ENCODE data around the gene FGFR2. TPM values are rescaled to one million over a fixed set of nuclear protein-coding genes. Genes with fewer than 3 reads are reported as not detected.

The FGFR2 gene
- total RNA-seq, 4 donors from 2014 or later = 41.6 to 79.3 (median 60.5) TPM

DNA sequence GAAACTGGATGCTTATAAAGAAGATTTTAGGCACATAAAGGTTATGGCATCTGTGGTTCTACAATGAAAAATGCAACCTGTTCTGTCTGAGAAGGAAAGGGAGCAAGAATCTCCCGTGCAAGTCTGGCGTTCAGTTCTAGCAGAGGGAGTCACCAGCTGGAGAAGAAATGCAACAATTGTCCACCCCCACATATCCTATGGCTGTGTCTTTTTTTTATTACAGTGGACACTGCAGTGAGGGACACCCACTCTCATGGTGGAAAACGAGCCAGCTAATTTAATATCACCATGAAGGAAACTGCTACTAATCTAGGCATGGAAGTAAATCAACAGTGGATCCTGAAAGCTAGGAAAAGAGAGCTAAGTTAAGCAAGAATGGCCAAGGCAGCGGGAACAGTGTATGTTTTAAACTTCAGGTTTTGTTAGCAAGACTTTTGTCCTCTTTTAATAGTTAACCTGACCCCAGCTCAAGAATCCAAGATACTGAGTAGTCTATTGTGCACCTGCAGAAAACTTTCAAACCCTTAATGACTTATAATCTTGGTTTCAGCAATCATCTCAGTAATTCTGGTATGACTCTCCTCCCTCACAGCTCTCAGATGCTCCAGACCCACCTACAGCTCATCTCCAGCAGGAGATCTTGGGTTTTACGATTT is 149.3 kb downstream of the FGFR2 start:
- no peak overlapping the region for H3K4me3 ChIP-seq
- H3K9me3 ChIP-seq = no peaks in the 10 kb centered on the region
- no peak overlapping the region for H3K27ac ChIP-seq
- H3K4me1 ChIP-seq = no peaks in the 10 kb centered on the region
- TF ChIP-seq POLR2AphosphoS5 (IDR thresholded peaks at IDR 0.05) (no peak), CTCF (IDR thresholded peaks at IDR 0.05) (no peak), POLR2A (IDR thresholded peaks at IDR 0.05) (no peak), EP300 (IDR thresholded peaks at IDR 0.05) (no peak)
- ATAC-seq = no peak
- no peaks in the 10 kb centered on the region for H3K27me3 ChIP-seq
- no peaks in the 10 kb centered on the region for H3K36me3 ChIP-seq
- WGBS, 2 donors (ENCODE audit: low coverage in 1 of 2) = 52 to 72% methylated on average over 4 to 5 of the region's 5 CpGs

GRCh38 chr10:121444520-121445165 is 153.6 kb downstream of the FGFR2 start:
- no peak for ATAC-seq
- Histone ChIP-seq H3K4me3 (no peak overlapping the region), H3K27ac (no peak overlapping the region), H3K27me3 (no peaks in the 10 kb centered on the region), H3K4me1 (no peaks in the 10 kb centered on the region), H3K36me3 (no peaks in the 10 kb centered on the region), H3K9me3 (no peaks in the 10 kb centered on the region)
- 82 to 88% methylated on average over 8 of the region's 8 CpGs for WGBS, 2 donors (ENCODE audit: low coverage in 1 of 2)
- TF ChIP-seq EP300 (IDR thresholded peaks at IDR 0.05) (no peak), CTCF (IDR thresholded peaks at IDR 0.05) (no peak), POLR2A (IDR thresholded peaks at IDR 0.05) (no peak), POLR2AphosphoS5 (IDR thresholded peaks at IDR 0.05) (no peak)

- no peaks in the 10 kb centered on the region for H3K36me3 ChIP-seq
- H3K27me3 ChIP-seq = no peaks in the 10 kb centered on the region
- ATAC-seq = no peak
- H3K9me3 ChIP-seq = no peaks in the 10 kb centered on the region
- H3K4me3 ChIP-seq = no peak overlapping the region
- H3K4me1 ChIP-seq = peaks cover 0 to 8% (median 0%) of the 10 kb centered on the region in 3 donors
- H3K27ac ChIP-seq = no peak overlapping the region
- no peak for TF ChIP-seq EP300 (IDR thresholded peaks at IDR 0.05)
- WGBS, 2 donors (ENCODE audit: low coverage in 1 of 2) = 73 to 78% methylated on average over 3 to 4 of the region's 5 CpGs
Measured at GRCh38 chr10:121442086-121442935, 155.9 kb downstream of the FGFR2 start.

GRCh38 chr10:121440461-121440860 is 157.8 kb downstream of the FGFR2 start:
- no peak for TF ChIP-seq POLR2AphosphoS5 (IDR thresholded peaks at IDR 0.05)
- no peak for TF ChIP-seq POLR2A (IDR thresholded peaks at IDR 0.05)
- no peak for TF ChIP-seq EP300 (IDR thresholded peaks at IDR 0.05)
- TF ChIP-seq CTCF (IDR thresholded peaks at IDR 0.05) = no peak
- H3K27ac ChIP-seq = no peak overlapping the region
- no peaks in the 10 kb centered on the region for H3K9me3 ChIP-seq
- H3K4me1 ChIP-seq = peaks cover 3 to 23% (median 4%) of the 10 kb centered on the region in 3 donors
- no peak overlapping the region for H3K4me3 ChIP-seq
- ATAC-seq = no peak
- H3K27me3 ChIP-seq = no peaks in the 10 kb centered on the region
- H3K36me3 ChIP-seq = no peaks in the 10 kb centered on the region
- 82 to 100% methylated on average over 2 of the region's 2 CpGs for WGBS, 2 donors (ENCODE audit: low coverage in 1 of 2)

- Histone ChIP-seq H3K4me1 (peaks cover 3 to 31% (median 4%) of the 10 kb centered on the region in 3 donors), H3K27ac (no peak overlapping the region), H3K4me3 (no peak overlapping the region), H3K36me3 (no peaks in the 10 kb centered on the region), H3K27me3 (no peaks in the 10 kb centered on the region), H3K9me3 (no peaks in the 10 kb centered on the region)
- TF ChIP-seq POLR2A (IDR thresholded peaks at IDR 0.05) (no peak), POLR2AphosphoS5 (IDR thresholded peaks at IDR 0.05) (no peak), EP300 (IDR thresholded peaks at IDR 0.05) (no peak), CTCF (IDR thresholded peaks at IDR 0.05) (no peak)
- no peak for ATAC-seq
- WGBS, 2 donors (ENCODE audit: low coverage in 1 of 2) = no CpG with 5 or more reads among the region's 2 CpGs
Measured at GRCh38 chr10:121438333-121438732, 159.9 kb downstream of the FGFR2 start.
